K562 (cell line): ENCODE data around the gene POLR3A. TPM values are rescaled to one million over a fixed set of nuclear protein-coding genes. Genes with fewer than 3 reads are reported as not detected.
A peak's percentile ranks its signal among the peaks of the same experiment; 100 is the strongest.

Experiments used
- ATAC-seq: fragments of 200-7000 bp; cut with Tn5 transposase; 3 replicates; pipeline ENCODE4 v1.9.1; 2020; ENCODE audit warnings: moderate library complexity
- BruUV-seq: library from RNA; stranded (reverse); fragments of 400-500 nt; replicated peaks from 2 replicates; lab custom pipeline; 2021; lab: Mats Ljungman, UMichigan
- CTCF ChIA-PET: fragments of 300-600 bp; formaldehyde crosslinking; extraction: SDS; loops from one replicate; lab custom pipeline; 2021; ENCODE audit warnings: low intra/inter-chr PET ratio; lab: Yijun Ruan, JAX
- POLR2A ChIA-PET: fragments of 300-600, 350-650 bp; sonication (Branson Sonifier 250); formaldehyde crosslinking; extraction: SDS; loops from one replicate; lab custom pipeline; 2021; ENCODE audit warnings: antibody characterized with exemption, inconsistent platforms; lab: Yijun Ruan, JAX
- DNase-seq, 4 experiments: peaks; one replicate each; pipeline versions ENCODE4 v3.0.0 to v3.0.0-alpha.2; 2011 to 2018; ENCODE audit warnings: low spot score in 3 of 4, mixed read lengths in 3 of 4; ENCODE audit errors: extremely low read depth in 1 of 4
- FAIRE-seq: peaks from 2 replicates; lab custom pipeline; 2011; peaks lifted over from hg19 to GRCh38; lab: Jason Lieb, UNC
- H2AFZ ChIP-seq: 2 replicates; pipeline ENCODE4 v1.6.0; 2011; ENCODE audit warnings: low read depth, low read length, control low read depth, inconsistent platforms
- H3K27ac ChIP-seq: fragments of 200-600 bp; 3 replicates; pipeline ENCODE4 v1.8.0; 2011; ENCODE audit warnings: low read depth, mild to moderate bottlenecking, control low read depth, inconsistent platforms, low read length, moderate library complexity, mixed read lengths; ENCODE audit errors: extremely low read depth
- H3K27me3 ChIP-seq, 2 experiments: fragments of 300-600 bp in 1 of 2; 2 replicates in 1 of 2; 3 replicates in 1 of 2; pipeline versions ENCODE4 v1.6.0 to v1.8.0; 2011; ENCODE audit warnings: inconsistent platforms in 2 of 2, low read length in 2 of 2, mild to moderate bottlenecking in 1 of 2, mixed read lengths in 1 of 2, moderate library complexity in 1 of 2; ENCODE audit not compliant: control insufficient read depth in 2 of 2, insufficient read depth in 2 of 2
- H3K36me3 ChIP-seq: fragments of 300-600 bp; 3 replicates; pipeline ENCODE4 v1.8.0; 2011; ENCODE audit warnings: mild to moderate bottlenecking, low read length, inconsistent platforms; ENCODE audit not compliant: control insufficient read depth, insufficient read depth
- H3K4me1 ChIP-seq, 2 experiments: fragments of 200-600 bp in 1 of 2; replicated peaks in 1 of 2; 2 replicates in 1 of 2; 3 replicates in 1 of 2; pipeline versions ENCODE4 v1.5.1 to v1.8.0; 2011; ENCODE audit warnings: inconsistent platforms in 2 of 2, low read length in 2 of 2, mild to moderate bottlenecking in 1 of 2, mixed read lengths in 1 of 2, moderate library complexity in 1 of 2; ENCODE audit not compliant: control insufficient read depth in 2 of 2, insufficient read depth in 2 of 2
- H3K4me2 ChIP-seq: 2 replicates; pipeline ENCODE4 v1.6.1; 2011; ENCODE audit warnings: low read length, control low read depth, inconsistent platforms, mixed read lengths; ENCODE audit not compliant: insufficient read depth
- H3K4me3 ChIP-seq: fragments of 200-600 bp; sonication (generic), shearing (Covaris generic); 2 replicates; pipeline ENCODE4 v1.5.1; 2016; ENCODE audit warnings: control low read depth, inconsistent platforms
- H3K79me2 ChIP-seq: fragments of 200-600 bp; 3 replicates; pipeline ENCODE4 v1.8.0; 2011; ENCODE audit warnings: low read length, inconsistent platforms; ENCODE audit not compliant: control insufficient read depth, insufficient read depth
- H3K9ac ChIP-seq, 2 experiments: 2 replicates each; pipeline versions ENCODE4 v1.6.0 to v1.6.1; 2011; ENCODE audit warnings: low read depth in 2 of 2, low read length in 2 of 2, control low read depth in 1 of 2, inconsistent platforms in 1 of 2, mild to moderate bottlenecking in 1 of 2, mixed read lengths in 1 of 2; ENCODE audit not compliant: insufficient read depth in 1 of 2
- H3K9me1 ChIP-seq: one replicate; pipeline ENCODE4 v1.6.0; 2011; ENCODE audit warnings: inconsistent platforms, mild to moderate bottlenecking, low read length, moderate library complexity; ENCODE audit not compliant: control insufficient read depth, insufficient read depth
- H3K9me3 ChIP-seq: replicated peaks from 2 replicates; pipeline ENCODE4 v1.5.1; 2011; ENCODE audit warnings: low read depth, low read length, inconsistent platforms; ENCODE audit not compliant: control insufficient read depth, insufficient read depth
- H4K20me1 ChIP-seq: replicated peaks from 2 replicates; pipeline ENCODE4 v1.6.1; 2011; ENCODE audit warnings: low read length, inconsistent platforms, mixed read lengths; ENCODE audit not compliant: control insufficient read depth, insufficient read depth
- ERF ChIP-seq: fragments of 450-650 bp; formaldehyde crosslinking; IDR thresholded peaks from 2 replicates; pipeline ENCODE4 v1.4.0; 2020; ENCODE audit warnings: mild to moderate bottlenecking, mixed read lengths
- RAD21 ChIP-seq, 2 experiments: fragments of 250-450 bp in 1 of 2; fragments of 450-650 bp in 1 of 2; sonication (Bioruptor Pico) in 1 of 2; formaldehyde crosslinking in 1 of 2; IDR thresholded peaks in 1 of 2; conservative IDR thresholded peaks in 1 of 2; 2 replicates each; pipeline versions ENCODE4 v1.4.0 to v1.8.0; 2020 to 2022; ENCODE audit warnings: mild to moderate bottlenecking in 2 of 2, moderate library complexity in 1 of 2
- SRSF7 ChIP-seq: fragments of 200-400 bp; formaldehyde crosslinking; optimal IDR thresholded peaks from 2 replicates; pipeline ENCODE3; 2017; ENCODE audit warnings: mild to moderate bottlenecking, low read depth, low read length
- WGBS: fragments of 100-300 bp; shearing (Covaris generic); methylation state at CpG from one replicate; pipeline ENCODE4 v1.1.6; 2016; ENCODE audit warnings: low coverage, mixed read lengths; ENCODE audit not compliant: insufficient coverage; ENCODE audit errors: missing lambda C conversion rate; 5-methylcytosine and 5-hydroxymethylcytosine counted together
- in situ Hi-C: fragments of 300-500 bp; cut with MboI; formaldehyde crosslinking; loops from 4 replicates; pipeline ENCODE4 v1.15.0; 2018; ENCODE audit warnings: inconsistent platforms, mixed read lengths
- intact Hi-C: fragments of 100-400 bp; cut with micrococcal nuclease; formaldehyde crosslinking; loops from 2 replicates; pipeline ENCODE4 v1.14.2; 2022
- polyA plus RNA-seq, 8 experiments: library from polyadenylated mRNA; depleted of rRNA in 4 of 8; stranded (reverse) in 5 of 8; unstranded in 3 of 8; fragments of >200 nt; fragmentation: Nextera tagmentation in 2 of 8; fragmentation: Illumina TruSeq in 1 of 8; extraction: Ambion mirVana in 2 of 8; extraction: Trizol in 1 of 8; gene quantifications; 2 replicates each; pipeline versions ENCODE4 v1.2.1 to v1.2.3, GENCODE V29; 2011 to 2014; ENCODE audit warnings: inconsistent platforms in 1 of 8, missing spikeins in 1 of 8
- total RNA-seq, 7 experiments: library from RNA; depleted of rRNA in 6 of 7; stranded (reverse); fragments of >200 nt in 6 of 7; fragmentation: Illumina TruSeq in 2 of 7; extraction: Trizol in 2 of 7; gene quantifications; 2 replicates each; pipeline versions ENCODE4 v1.2.1 to v1.2.3, GENCODE V29; 2011 to 2021; ENCODE audit warnings: low replicate concordance in 1 of 7

The POLR3A gene
- total and polyA plus RNA-seq, 9 of the 15 experiments (the other 6 are each of a cell fraction or from before 2014, with no cell fraction given), result 14.9 to 37.0 (median 26.7) TPM

DNA sequence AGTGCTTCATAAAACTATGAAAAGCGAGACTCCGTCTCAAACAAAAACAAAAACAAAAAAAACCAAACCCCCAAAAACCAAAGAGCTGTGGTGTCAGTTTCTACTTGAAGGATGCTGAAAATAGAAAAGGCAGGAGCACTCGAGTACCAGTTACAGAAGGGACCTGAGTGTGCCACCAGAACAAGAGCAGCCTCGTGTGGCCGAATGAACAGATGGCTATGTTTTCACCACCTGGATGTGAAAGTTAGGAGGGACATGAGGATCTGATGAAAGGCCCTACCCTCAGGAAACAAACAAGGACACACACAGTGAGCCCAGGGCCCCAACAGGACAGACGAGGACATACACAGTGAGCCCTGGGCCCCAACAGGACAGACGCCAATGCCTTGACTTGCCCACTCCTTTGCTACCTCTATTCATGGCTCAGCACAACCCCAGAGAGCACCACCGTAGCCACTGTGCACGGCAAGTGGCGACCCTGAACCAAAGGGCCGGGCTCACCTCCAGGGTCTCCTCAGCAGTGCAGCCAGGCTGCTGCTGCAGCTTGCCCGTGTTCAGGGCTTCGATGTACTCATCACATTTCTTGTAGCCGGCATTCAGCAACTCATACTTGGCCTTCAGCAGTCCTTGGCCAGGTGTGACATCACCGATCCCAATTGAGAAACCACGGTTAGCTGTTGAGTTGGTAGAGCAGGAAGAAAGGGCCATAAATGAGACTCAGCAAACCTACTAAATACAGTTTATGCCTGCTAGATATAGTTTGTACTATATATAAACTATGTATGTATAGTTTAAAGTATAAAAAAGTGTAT is 24.9 kb downstream of the POLR3A start:
- in situ Hi-C loops (no loop called here), intact Hi-C loops (no loop called here)
- ATAC-seq (no peak), FAIRE-seq (no peak), DNase-seq (no peak)
- ChIA-PET POLR2A (interaction anchor here (0.8 to 1.0 kb wide), 2 partner anchors 11 to 24 kb away, joined by 3 read pairs; no protein-coding TSS in a partner anchor), CTCF (no interaction called here)
- Histone ChIP-seq H3K9me1 (no peaks in the 10 kb centered on the region), H3K27me3 (no peaks in the 10 kb centered on the region), H3K9ac (peak overlapping the region in 1 of 2 experiments; percentile 55; a peak in 1 of 4 replicates), H4K20me1 (no peaks in the 10 kb centered on the region), H3K27ac (no peak overlapping the region), H3K36me3 (peaks cover 93% of the 10 kb centered on the region), H3K4me1 (0 out of 5 replicates have a peak, but pooled peaks cover 0 to 3% of the 10 kb centered on the region in 2 experiments), H3K4me3 (no peak overlapping the region), H2AFZ (no peak overlapping the region), H3K4me2 (no peak overlapping the region), H3K9me3 (no peaks in the 10 kb centered on the region), H3K79me2 (no peaks in the 10 kb centered on the region)
- TF ChIP-seq ERF (no peak), SRSF7 (no peak), RAD21 (CRISPR knock-in tag; conservative IDR thresholded peaks at IDR 0.05 in 1 of 2, IDR thresholded peaks at IDR 0.05 in 1 of 2) (0 out of 4 replicates have a peak, but pooled peaks of 1 of the 2 experiments have one; percentile 10)
- 91% methylated on average over 16 of the region's 16 CpGs for WGBS
- BruUV-seq, result no TSS peak
